Activated naive CD4-positive, alpha-beta T cell treated with anti-CD3 and anti-CD28 coated beads, Interleukin-2, amount 10 ng/mL, durations not matched to agents 5 hours and 36 hours (primary cell): ENCODE results near the gene CLDN15. TPM values are rescaled to one million over a fixed set of nuclear protein-coding genes. Genes with fewer than 3 reads are reported as not detected.

Experiments
- total RNA-seq, 2 experiments: library from RNA; stranded (reverse); gene quantifications; one replicate each; pipeline ENCODE4 v1.2.3, GENCODE V29; 2021

Gene CLDN15, protein sequence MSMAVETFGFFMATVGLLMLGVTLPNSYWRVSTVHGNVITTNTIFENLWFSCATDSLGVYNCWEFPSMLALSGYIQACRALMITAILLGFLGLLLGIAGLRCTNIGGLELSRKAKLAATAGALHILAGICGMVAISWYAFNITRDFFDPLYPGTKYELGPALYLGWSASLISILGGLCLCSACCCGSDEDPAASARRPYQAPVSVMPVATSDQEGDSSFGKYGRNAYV
- total RNA-seq, result 10 to 100 TPM; 23.8 to 24.1 TPM

GRCh38 chr7:101237206-101238067 is at the start of gene CLDN15:
Gene CLDN15 (minus strand): TSS chr7:101237802. CDS start chr7:101237581, 221 bp downstream.

GRCh38 chr7:101244375-101245146 is 7.0 kb upstream of the CLDN15 start, which contains the start of gene FIS1:
Gene FIS1 (minus strand): TSS chr7:101245081. CDS start chr7:101245004, 77 bp downstream.

DNA sequence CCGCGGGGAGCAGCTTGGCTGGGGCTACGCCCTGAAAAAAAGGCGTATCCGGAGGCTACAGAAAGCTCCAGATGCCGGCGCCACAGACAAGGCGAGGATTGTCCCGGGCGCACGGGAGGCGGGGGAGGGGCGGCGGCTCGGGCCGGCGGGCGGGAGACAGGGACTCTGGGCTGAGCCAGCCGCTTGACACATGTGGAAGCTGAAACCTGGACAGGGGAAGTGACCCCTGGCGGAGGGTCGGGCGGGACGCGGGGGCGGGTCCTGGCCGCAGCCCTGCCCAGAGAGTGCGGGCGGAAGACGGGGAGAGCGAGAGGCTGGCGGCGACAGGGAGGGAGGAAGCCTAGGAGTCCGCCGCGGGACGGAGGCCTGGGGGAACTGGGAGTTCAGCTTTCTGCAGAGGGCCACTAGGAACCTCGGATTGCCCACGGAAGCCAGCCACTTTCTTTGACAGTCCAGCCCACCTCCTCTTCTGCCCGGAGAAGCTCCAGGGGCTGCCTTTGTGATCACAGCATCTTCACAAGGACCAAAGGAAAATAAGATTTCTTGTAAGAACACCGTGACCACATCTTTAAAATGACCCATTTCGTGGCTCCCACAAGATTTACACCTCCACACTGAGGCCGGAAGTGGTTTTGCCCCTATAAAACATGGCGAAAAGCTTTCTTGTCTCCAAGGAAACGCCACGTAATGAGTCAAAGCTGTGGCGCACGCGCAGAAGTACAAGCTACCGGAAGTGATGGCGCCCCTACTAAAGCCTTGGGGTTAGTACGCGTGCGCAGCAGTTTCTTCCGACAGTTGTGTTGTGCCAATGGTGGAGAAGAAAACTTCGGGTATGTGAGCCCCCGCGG is 20.0 kb downstream of the CLDN15 start, which contains the start of the genes PLOD3 and ZNHIT1:
PLOD3 (minus strand) TSS at position 194 of the 848 bp plus-strand sequence. CDS start 307 bp downstream, outside the sequence.
ZNHIT1 (plus strand) TSS at position 778 of the 848 bp plus-strand sequence; CDS start at position 809, 31 bp downstream.

DNA sequence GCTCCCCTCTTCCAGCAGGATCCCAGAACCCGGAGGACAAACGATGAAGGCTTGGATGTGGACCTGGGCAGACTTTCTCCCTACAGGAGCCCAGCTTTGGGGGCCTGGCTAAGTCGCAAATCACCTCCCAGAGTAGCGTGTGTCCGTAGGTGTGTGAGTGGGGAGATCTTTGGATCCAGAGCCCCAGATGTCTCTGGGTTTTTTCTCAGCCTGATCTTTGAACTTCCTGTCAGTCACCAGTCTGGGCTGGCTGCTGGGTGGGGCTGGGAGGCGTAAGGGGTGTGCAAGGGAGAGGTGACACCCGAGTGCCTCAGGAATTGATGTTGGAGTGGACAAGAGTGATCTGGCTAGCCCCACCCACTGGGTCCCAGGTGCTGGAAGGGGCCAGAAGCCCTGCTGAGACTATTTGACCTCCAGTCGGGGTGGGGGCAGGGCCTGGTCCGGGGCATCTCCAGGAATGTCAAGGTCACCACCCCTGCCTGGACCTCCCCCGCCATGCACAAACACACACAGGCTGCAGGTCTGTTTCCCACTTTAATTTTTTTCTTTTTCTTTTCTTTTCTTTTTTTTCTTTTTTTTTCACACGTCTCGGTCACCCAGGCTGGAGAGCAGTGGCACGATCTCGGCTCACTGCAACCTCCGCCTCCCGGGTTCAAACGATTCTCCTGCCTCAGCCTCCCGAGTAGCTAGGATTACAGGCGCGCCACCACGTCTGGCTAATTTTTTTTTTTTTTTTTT is 36.6 kb downstream of the CLDN15 start, which contains the start of gene MOGAT3:
MOGAT3 (minus strand) TSS at position 175 of the 738 bp plus-strand sequence. CDS start 182 bp downstream, outside the sequence.

Other genes with a start within 250 kb of the CLDN15 start
- gene MUC17, start 217.7 kb downstream of the CLDN15 start, total RNA-seq, result not detected
- 10 to 100 TPM; 51.8 to 54.3 TPM for gene TRIM56, start 152.3 kb downstream of the CLDN15 start, total RNA-seq
- gene SERPINE1, start 110.7 kb downstream of the CLDN15 start, total RNA-seq, result under 1 TPM; 0.18 to 0.22 TPM
- 10 to 100 TPM; 32.1 to 40.8 TPM for gene AP1S1, start 83.3 kb downstream of the CLDN15 start, total RNA-seq
- gene VGF, start 72.2 kb downstream of the CLDN15 start, total RNA-seq, result under 1 TPM; 0.14 to 0.25 TPM
- not detected for gene NAT16, start 57.5 kb downstream of the CLDN15 start, total RNA-seq
- under 1 TPM in 1 of 2 experiments, not detected in 1; 0.18 TPM for gene MOGAT3, start 36.8 kb downstream of the CLDN15 start, total RNA-seq
- gene PLOD3, start 20.2 kb downstream of the CLDN15 start, total RNA-seq, result 10 to 100 TPM; 68.7 to 73.0 TPM
- 10 to 100 TPM; 62.6 to 62.7 TPM for gene ZNHIT1, start 19.6 kb downstream of the CLDN15 start, total RNA-seq
- gene FIS1, start 7.3 kb upstream of the CLDN15 start, total RNA-seq, result 100 to 1,000 TPM; 121 to 122 TPM
- gene IFT22, start 84.0 kb upstream of the CLDN15 start, total RNA-seq, result 1 to 10 TPM; 8.5 to 8.7 TPM
- not detected for gene COL26A1, start 125.1 kb upstream of the CLDN15 start, total RNA-seq